GM12891 (cell line): ENCODE results near the gene SLC26A8.

ENCODE experiments used
- PAX5 ChIP-seq: IDR thresholded peaks from 2 replicates; pipeline ENCODE4 v1.6.1; 2011; ENCODE audit warnings: low read length, moderate library complexity, mild to moderate bottlenecking; ENCODE audit not compliant: insufficient read depth, severe bottlenecking
- POLR2A ChIP-seq: IDR thresholded peaks from 2 replicates; pipeline ENCODE4 v1.6.1; 2011; ENCODE audit warnings: low read depth, low read length, control low read depth
- POLR2AphosphoS5 ChIP-seq: IDR thresholded peaks from 2 replicates; pipeline ENCODE4 v1.6.1; 2011; ENCODE audit warnings: low read depth, low read length, control low read depth
- SPI1 ChIP-seq: IDR thresholded peaks from 2 replicates; pipeline ENCODE4 v1.6.1; 2011; ENCODE audit warnings: low read depth, low read length, control low read depth
- TAF1 ChIP-seq: IDR thresholded peaks from 2 replicates; pipeline ENCODE4 v1.6.1; 2011; ENCODE audit warnings: low read depth, low read length, control low read depth

DNA sequence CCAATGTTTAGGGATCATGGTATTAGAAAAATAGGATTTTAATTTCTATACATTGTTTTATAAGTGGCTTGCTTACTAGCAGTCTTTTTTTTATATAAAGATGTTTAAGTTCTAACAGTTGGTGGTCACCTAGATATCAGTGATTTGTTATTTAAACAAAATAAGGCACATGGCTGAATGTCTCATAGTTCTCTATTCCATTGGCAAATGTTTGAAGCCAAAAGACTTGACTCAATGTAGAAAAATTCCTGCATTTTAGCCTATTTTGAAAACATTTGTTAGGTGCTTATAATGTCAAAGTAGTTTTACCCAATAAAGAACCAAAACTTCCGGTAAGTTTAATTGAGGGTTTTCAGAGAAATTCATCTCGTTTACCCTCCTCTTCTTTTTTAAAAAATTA, 30.0 kb upstream of the SLC26A8 start:
- TF ChIP-seq POLR2A (no peak), POLR2AphosphoS5 (no peak), TAF1 (no peak), SPI1 (no peak), PAX5 (no peak)
